Activated gamma-delta T cell (primary cell): ENCODE data around the gene QRFP.
"Not testable (repeated sequence)": the region's sequence is repeated elsewhere in the genome, so short reads cannot be mapped to it uniquely, and the experiment has no call there.

Source experiments
- DNase-seq: peaks from one replicate; lab custom pipeline; 2025; lab: John Stamatoyannopoulos, UW

The QRFP gene

GRCh38 chr9:130919559-130920145 is 23.0 kb upstream of the QRFP start:
- no peak for DNase-seq

GRCh38 chr9:130918826-130919558 is 22.4 kb upstream of the QRFP start:
- no peak for DNase-seq

DNA sequence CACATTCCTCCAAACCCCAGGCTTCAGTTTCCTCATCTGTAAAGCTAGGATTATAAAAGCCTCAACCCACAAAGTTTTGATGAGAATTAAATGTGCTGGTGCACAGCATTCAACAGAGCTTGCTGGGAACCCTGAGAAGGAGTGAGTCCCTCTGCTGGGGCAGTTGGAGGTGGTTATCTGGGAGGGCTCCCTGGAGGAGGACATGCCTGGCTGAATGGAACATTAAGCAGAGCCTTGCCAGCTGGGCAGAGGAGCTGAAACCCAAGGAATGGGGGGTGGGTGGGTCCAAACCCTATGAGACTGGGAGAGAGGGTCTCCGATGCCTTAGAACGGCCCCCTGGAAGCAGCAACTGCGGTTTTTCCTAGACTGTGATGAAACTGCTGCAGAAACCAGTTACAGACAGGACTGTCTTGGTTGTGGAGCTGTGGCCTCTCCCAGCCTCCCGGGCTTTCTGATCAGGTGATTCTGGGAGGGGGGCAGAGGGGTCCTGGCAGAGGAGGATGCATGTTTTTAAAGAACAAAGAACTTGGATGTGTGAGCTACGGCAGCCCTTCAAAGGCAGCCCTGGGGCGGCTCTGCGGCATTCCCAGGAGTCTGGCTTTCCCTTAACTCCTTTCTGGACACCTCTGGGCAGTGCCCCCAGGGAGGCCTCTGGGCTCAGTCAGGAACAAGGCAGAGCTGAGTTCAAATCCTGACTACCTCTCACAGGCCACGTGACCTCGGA is 21.7 kb upstream of the QRFP start:
- DNase-seq, result no peak

DNA sequence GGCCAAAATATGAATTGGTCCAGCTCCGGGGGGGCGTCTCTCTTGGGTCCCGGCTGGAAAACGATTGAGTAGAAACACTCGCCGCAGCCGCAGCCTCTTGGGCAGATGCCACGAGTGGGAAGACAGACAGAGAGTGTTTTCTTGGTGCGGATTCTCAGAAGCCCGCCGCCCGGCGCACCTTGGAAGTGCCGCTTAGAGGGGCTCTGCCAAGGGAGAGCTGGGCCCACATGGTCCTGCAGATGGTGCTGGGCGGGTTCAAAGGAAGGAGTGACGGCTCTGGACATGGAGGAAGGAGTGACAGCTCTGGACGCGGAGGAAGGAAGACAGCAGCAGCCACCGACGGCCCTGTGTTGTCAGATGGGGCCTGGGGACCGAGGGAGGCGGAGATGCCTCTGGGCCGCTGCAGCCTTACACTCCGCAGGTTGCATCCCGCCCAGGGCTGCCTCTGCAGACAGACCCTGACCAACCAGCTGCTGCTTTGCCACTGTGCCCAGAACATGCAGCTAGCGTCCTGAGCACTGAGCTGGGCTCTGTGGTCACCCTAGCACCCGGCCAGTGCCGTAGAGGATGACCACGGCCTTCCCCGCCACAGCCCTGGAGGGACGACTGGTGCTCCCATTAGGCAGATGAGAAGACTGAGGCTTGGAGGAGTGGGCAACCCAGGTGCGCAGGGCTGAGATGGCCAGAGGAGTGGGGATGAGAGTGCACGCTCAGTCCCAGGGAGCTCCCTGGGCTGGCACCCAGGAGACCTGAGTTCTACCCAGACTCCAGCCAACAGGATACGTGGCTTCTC is 20.8 kb upstream of the QRFP start:
- DNase-seq, result no peak

GRCh38 chr9:130915096-130915447 is 18.5 kb upstream of the QRFP start:
- DNase-seq, result no peak

- DNase-seq, result no peak
Observed at GRCh38 chr9:130914417-130915095, 17.9 kb upstream of the QRFP start.

- no peak for DNase-seq
Observed at GRCh38 chr9:130913599-130914416, 17.2 kb upstream of the QRFP start.

DNA sequence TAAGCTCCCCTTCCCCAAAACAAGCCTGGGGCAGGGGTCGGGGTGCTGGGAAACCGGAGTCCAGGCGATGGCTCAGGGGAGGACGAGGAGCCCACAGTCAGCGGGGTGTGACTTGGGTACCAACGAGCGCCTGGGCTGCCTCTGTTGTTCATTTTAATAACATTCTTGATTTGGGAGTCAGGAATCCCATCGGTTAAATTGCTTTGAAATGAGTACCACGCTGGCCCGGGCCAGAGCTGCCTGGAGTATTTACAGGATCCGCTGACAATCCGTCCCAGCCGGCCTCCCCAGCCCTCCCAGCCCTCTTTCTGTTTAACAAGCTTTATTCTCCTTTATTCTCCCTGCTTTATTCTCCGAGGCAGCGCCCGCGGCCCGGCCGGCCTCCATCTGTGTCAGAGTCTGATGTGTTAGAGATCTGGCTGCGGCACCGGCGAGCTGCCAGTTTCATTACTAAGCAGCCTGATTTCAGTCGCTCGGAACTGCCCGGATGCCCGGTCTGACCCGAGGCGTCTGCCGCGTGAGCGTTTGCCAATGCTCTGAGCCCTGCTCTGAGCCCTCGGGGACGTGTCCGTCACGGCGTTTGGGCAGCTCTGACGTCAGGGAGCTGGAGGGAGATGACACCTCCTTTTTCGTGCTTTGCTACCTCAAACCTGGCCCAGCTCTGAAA is 16.5 kb upstream of the QRFP start:
- no peak for DNase-seq

GRCh38 chr9:130911254-130912049 is 14.8 kb upstream of the QRFP start:
- no peak for DNase-seq

GRCh38 chr9:130910670-130911069 is 14.1 kb upstream of the QRFP start:
- not testable (repeated sequence) for DNase-seq

DNA sequence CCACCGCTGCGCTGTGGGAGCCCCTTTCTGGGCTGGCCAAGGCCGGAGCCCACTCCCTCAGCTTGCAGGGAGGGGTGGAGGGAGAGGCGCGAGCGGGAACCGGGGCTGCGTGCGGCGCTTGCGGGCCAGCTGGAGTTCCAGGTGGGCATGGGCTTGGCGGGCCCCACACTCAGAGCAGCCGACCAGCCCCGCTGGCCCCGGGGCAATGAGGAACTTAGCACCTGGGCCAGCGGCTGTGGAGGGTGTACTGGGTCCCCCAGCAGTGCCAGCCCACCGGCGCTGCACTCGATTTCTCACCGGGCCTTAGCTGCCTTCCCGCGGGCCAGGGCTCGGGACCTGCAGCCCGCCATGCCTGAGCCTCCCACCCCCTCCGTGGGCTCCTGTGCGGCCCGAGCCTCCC is 13.4 kb upstream of the QRFP start:
- not testable (repeated sequence) for DNase-seq

GRCh38 chr9:130908878-130909355 is 12.3 kb upstream of the QRFP start:
- no peak for DNase-seq

- no peak for DNase-seq
Observed at GRCh38 chr9:130908146-130908877, 11.7 kb upstream of the QRFP start.

- DNase-seq, result no peak
Observed at GRCh38 chr9:130906735-130907416, 10.3 kb upstream of the QRFP start.

GRCh38 chr9:130905902-130906734 is 9.5 kb upstream of the QRFP start:
- no peak for DNase-seq

GRCh38 chr9:130905125-130905901 is 8.7 kb upstream of the QRFP start:
- DNase-seq, result no peak
